Choroid plexus epithelial cell (primary cell): ENCODE data around the gene ERC2.

Experiments
- DNase-seq: peaks from one replicate; pipeline ENCODE4 v3.0.0-alpha.2; 2010; ENCODE audit warnings: low read depth
- H3K4me3 ChIP-seq: 2 replicates; pipeline ENCODE4 v1.5.1; 2011; ENCODE audit warnings: low read depth, mild to moderate bottlenecking, control low read depth, low read length, moderate library complexity
- CTCF ChIP-seq: conservative IDR thresholded peaks from 2 replicates; pipeline ENCODE4 v1.5.1; 2011; ENCODE audit warnings: low read depth, mild to moderate bottlenecking, control low read depth, inconsistent platforms, low read length, moderate library complexity

ERC2 gene

GRCh38 chr3:55813268-55814097 is 654.8 kb downstream of the ERC2 start:
- no peak for TF ChIP-seq CTCF
- no peak overlapping the region for H3K4me3 ChIP-seq
- no peak for DNase-seq

GRCh38 chr3:55812394-55813013 is 655.8 kb downstream of the ERC2 start:
- DNase-seq: no peak
- TF ChIP-seq CTCF: no peak
- H3K4me3 ChIP-seq: no peak overlapping the region

- H3K4me3 ChIP-seq: no peak overlapping the region
- no peak for DNase-seq
- TF ChIP-seq CTCF: no peak
Observed at GRCh38 chr3:55807210-55807609, 661.1 kb downstream of the ERC2 start.

GRCh38 chr3:55805169-55805568 is 663.1 kb downstream of the ERC2 start:
- DNase-seq: no peak
- no peak overlapping the region for H3K4me3 ChIP-seq
- no peak for TF ChIP-seq CTCF

GRCh38 chr3:55804170-55805095 is 663.8 kb downstream of the ERC2 start:
- DNase-seq: no peak
- H3K4me3 ChIP-seq: no peak overlapping the region
- TF ChIP-seq CTCF: no peak

- DNase-seq: no peak
- TF ChIP-seq CTCF: no peak
- no peak overlapping the region for H3K4me3 ChIP-seq
Observed at GRCh38 chr3:55802816-55803215, 665.5 kb downstream of the ERC2 start.
